Measurements from ENCODE around the gene DENND2A.

DNA sequence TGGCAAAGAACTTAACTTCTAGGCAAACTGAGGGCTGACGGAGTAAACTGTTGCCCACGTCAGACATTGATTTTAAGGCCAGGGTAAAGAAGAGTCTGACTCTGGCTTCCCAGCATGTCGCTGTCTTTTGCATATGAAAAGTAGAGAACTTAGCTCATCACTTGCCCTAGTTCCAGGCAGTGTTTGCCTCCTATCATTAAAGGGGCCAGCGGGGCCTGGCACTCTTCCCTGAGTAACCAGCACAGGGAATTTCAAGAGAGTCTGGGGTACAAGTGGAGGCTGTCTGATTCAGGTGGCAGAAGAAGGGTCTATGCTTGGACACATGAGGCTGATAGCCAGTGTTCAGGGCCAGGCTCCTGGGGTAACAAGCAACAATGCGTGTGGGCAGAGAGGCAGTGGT, 4.8 kb downstream of the DENND2A start:
- TF ChIP-seq CTCF (IDR thresholded peaks at IDR 0.05) (no peak), POLR2AphosphoS5 (IDR thresholded peaks at IDR 0.05) (no peak), POLR2A (IDR thresholded peaks at IDR 0.05) (no peak)
